Thyroid gland (tissue), 4 donors: ENCODE data around the gene QRFPR.

Experiments used
- CTCF ChIP-seq, 6 experiments: fragments of 200-600 bp in 3 of 6; fragments of 450-650 bp in 3 of 6; sonication (generic) in 3 of 6; IDR thresholded peaks; one replicate each; pipeline ENCODE4 v1.5.1; 2016 to 2019; ENCODE audit warnings: antibody characterized with exemption in 6 of 6, mild to moderate bottlenecking in 2 of 6, inconsistent platforms in 1 of 6, moderate library complexity in 1 of 6
- POLR2A ChIP-seq, 2 donors: fragments of 450-650 bp; IDR thresholded peaks; one replicate each; pipeline ENCODE4 v1.6.1; 2017; ENCODE audit warnings: antibody characterized with exemption in 2 of 2, mild to moderate bottlenecking in 2 of 2, moderate library complexity in 1 of 2

GRCh38 chr4:121379276-121379675 is 1.5 kb downstream of the QRFPR start:
- TF ChIP-seq CTCF (IDR thresholded peaks at IDR 0.05) (no peak), POLR2A (IDR thresholded peaks at IDR 0.05) (no peak)
